ENCODE results near the gene PTPRM.

- TF ChIP-seq CTCF (IDR thresholded peaks at IDR 0.05) (no peak), POLR2A (IDR thresholded peaks at IDR 0.05; ENCODE audit: low read depth) (no peak), EP300 (IDR thresholded peaks at IDR 0.05) (no peak), POLR2AphosphoS5 (IDR thresholded peaks at IDR 0.05) (no peak)
Observed at GRCh38 chr18:8019600-8019999, 452.5 kb downstream of the PTPRM start.

Data from esophagus muscularis mucosa (tissue), 4 donors.